Natural killer cell (primary cell): ENCODE results near the gene SLC25A43. TPM values are rescaled to one million over a fixed set of nuclear protein-coding genes. Genes with fewer than 3 reads are reported as not detected.

Source experiments
- ATAC-seq, 3 donors: fragments of 150-1000 bp in 2 of 3; fragments of 200-7000 bp in 1 of 3; cut with Tn5 transposase; 1 replicate in 1 of 3; 2 replicates in 2 of 3; pipeline ENCODE4 v1.10.0; 2021; ENCODE audit warnings: mild to moderate bottlenecking in 2 of 3, moderate library complexity in 2 of 3
- DNase-seq, 2 donors: peaks; one replicate each; pipeline versions ENCODE4 v3.0.0 to v3.0.0-alpha.2; 2013 to 2021; ENCODE audit warnings: mixed read lengths in 1 of 2
- H3K27ac ChIP-seq: one replicate; pipeline ENCODE4 v1.5.1; 2013; ENCODE audit warnings: mild to moderate bottlenecking, low read length
- H3K27me3 ChIP-seq: one replicate; pipeline ENCODE4 v1.6.1; 2013; ENCODE audit warnings: low read length; ENCODE audit not compliant: control insufficient read depth, insufficient read depth
- H3K36me3 ChIP-seq: one replicate; pipeline ENCODE4 v1.6.1; 2013; ENCODE audit warnings: low read length; ENCODE audit not compliant: control insufficient read depth, insufficient read depth
- H3K4me1 ChIP-seq: one replicate; pipeline ENCODE4 v1.6.1; 2013; ENCODE audit warnings: low read length; ENCODE audit not compliant: control insufficient read depth, insufficient read depth
- H3K4me3 ChIP-seq: one replicate; pipeline ENCODE4 v1.5.1; 2013; ENCODE audit warnings: low read length
- H3K9me3 ChIP-seq: one replicate; pipeline ENCODE4 v1.6.1; 2013; ENCODE audit warnings: low read length; ENCODE audit not compliant: control insufficient read depth, insufficient read depth
- H3K27ac Mint-ChIP-seq, 2 donors: one replicate each; pipeline ENCODE4 v1.8.0; 2022; ENCODE audit warnings: mild to moderate bottlenecking in 2 of 2, mixed read lengths in 2 of 2, moderate library complexity in 1 of 2
- H3K27me3 Mint-ChIP-seq, 2 donors: one replicate each; pipeline ENCODE4 v1.8.0; 2022; ENCODE audit warnings: low read depth in 2 of 2, mixed read lengths in 2 of 2
- H3K36me3 Mint-ChIP-seq: one replicate; pipeline ENCODE4 v1.8.0; 2022; ENCODE audit warnings: mixed read lengths
- H3K4me1 Mint-ChIP-seq, 2 donors: one replicate each; pipeline ENCODE4 v1.8.0; 2022; ENCODE audit warnings: mixed read lengths in 2 of 2
- H3K4me3 Mint-ChIP-seq: one replicate; pipeline ENCODE4 v1.8.0; 2022; ENCODE audit warnings: mild to moderate bottlenecking, moderate library complexity, mixed read lengths
- H3K9me3 Mint-ChIP-seq, 2 donors: one replicate each; pipeline ENCODE4 v1.8.0; 2022; ENCODE audit warnings: mixed read lengths in 2 of 2
- CTCF ChIP-seq: fragments of 200-600 bp; IDR thresholded peaks from one replicate; pipeline ENCODE4 v1.8.0; 2022; ENCODE audit warnings: antibody characterized with exemption
- WGBS: methylation state at CpG from one replicate; pipeline ENCODE4 v1.1.7; 2013; ENCODE audit warnings: missing lambda C conversion rate; ENCODE audit not compliant: insufficient coverage; 5-methylcytosine and 5-hydroxymethylcytosine counted together
- intact Hi-C: fragments of 100-400 bp; cut with micrococcal nuclease; formaldehyde crosslinking; loops from one replicate; pipeline ENCODE4 v1.14.2; 2022
- total RNA-seq, 4 donors: library from RNA; stranded (reverse); fragments of 120-200 nt in 1 of 4; gene quantifications; one replicate each; pipeline versions ENCODE4 v1.2.3 to v1.2.4, GENCODE V29; 2013 to 2022

Gene SLC25A43
- total RNA-seq, 3 donors from 2014 or later (not counting 1 experiment from before 2014, with no cell fraction given) = 5.4 to 7.3 (median 6.4) TPM

- H3K4me3 ChIP-seq = peak within 1 kb of the TSS; percentile 98
- no peaks in the 10 kb centered on the region for H3K9me3 Mint-ChIP-seq
- H3K4me1 ChIP-seq = peaks cover 15% of the 10 kb centered on the region
- no peaks in the 10 kb centered on the region for H3K9me3 ChIP-seq
- peak within 1 kb of the TSS; percentile 87 to 92 for H3K27ac Mint-ChIP-seq
- ATAC-seq (peak; percentile 84 to 91 (median 86)), DNase-seq (peak; percentile 77 to 89)
- TF ChIP-seq CTCF = no peak
- H3K36me3 ChIP-seq = peaks cover 16% of the 10 kb centered on the region
- intact Hi-C loops = loop anchor here (5.0 kb wide), 2 partner anchors 231 to 404 kb away; partner anchors contain the start of genes NDUFA1, PGRMC1 and RNF113A
- H3K36me3 Mint-ChIP-seq = no peaks in the 10 kb centered on the region
- H3K27me3 ChIP-seq = no peaks in the 10 kb centered on the region
- H3K27me3 Mint-ChIP-seq = no peaks in the 10 kb centered on the region
- peaks cover 0 to 6% of the 10 kb centered on the region in 2 donors for H3K4me1 Mint-ChIP-seq
- peak within 1 kb of the TSS; percentile 97 for H3K27ac ChIP-seq
- 4% methylated on average over 46 of the region's 46 CpGs for WGBS
- peak within 1 kb of the TSS; percentile 89 for H3K4me3 Mint-ChIP-seq
These were observed 68.9 kb downstream of the SLC25A43 start, which contains the start of gene SLC25A5 for GRCh38 chrX:119467842-119468550. Gene SLC25A5, plus strand, starts transcription at chrX:119468444. Its CDS starts 72 bp downstream, at chrX:119468516.

- Histone ChIP-seq H3K36me3 (peaks cover 16% of the 10 kb centered on the region), H3K4me3 (peak overlapping the region; percentile 98), H3K4me1 (peaks cover 15% of the 10 kb centered on the region), H3K9me3 (no peaks in the 10 kb centered on the region), H3K27me3 (no peaks in the 10 kb centered on the region), H3K27ac (peak overlapping the region; percentile 97)
- H3K27me3 Mint-ChIP-seq = no peaks in the 10 kb centered on the region
- intact Hi-C loops = loop anchor here (5.0 kb wide), 2 partner anchors 231 to 404 kb away; partner anchors contain the start of genes NDUFA1, PGRMC1 and RNF113A
- H3K27ac Mint-ChIP-seq = peak overlapping the region; percentile 87 to 92
- TF ChIP-seq CTCF = peak; percentile 69
- H3K4me3 Mint-ChIP-seq = peak overlapping the region; percentile 89
- H3K9me3 Mint-ChIP-seq = no peaks in the 10 kb centered on the region
- peaks cover 0 to 6% of the 10 kb centered on the region in 2 donors for H3K4me1 Mint-ChIP-seq
- H3K36me3 Mint-ChIP-seq = no peaks in the 10 kb centered on the region
- under 1% methylated on average over 78 of the region's 78 CpGs for WGBS
- DNase-seq = peak; percentile 85 to 92
- peak; percentile 76 to 93 (median 78) for ATAC-seq
These were observed 69.6 kb downstream of the SLC25A43 start for GRCh38 chrX:119468551-119469312.

GRCh38 chrX:119469313-119469635 lies 70.1 kb downstream of the SLC25A43 start:
- no peaks in the 10 kb centered on the region for H3K9me3 Mint-ChIP-seq
- H3K4me3 Mint-ChIP-seq = peak overlapping the region; percentile 89
- peaks cover 15% of the 10 kb centered on the region for H3K4me1 ChIP-seq
- H3K27ac Mint-ChIP-seq = peak overlapping the region; percentile 87 to 92
- ATAC-seq = no peak
- intact Hi-C loops = loop anchor here (5.0 kb wide), 2 partner anchors 232 to 403 kb away; partner anchors contain the start of genes NDUFA1, PGRMC1 and RNF113A
- H3K9me3 ChIP-seq = no peaks in the 10 kb centered on the region
- H3K27me3 Mint-ChIP-seq = no peaks in the 10 kb centered on the region
- peak overlapping the region; percentile 78 for H3K27ac ChIP-seq
- no peak for DNase-seq
- H3K4me1 Mint-ChIP-seq = peaks cover 0 to 6% of the 10 kb centered on the region in 2 donors
- no peaks in the 10 kb centered on the region for H3K27me3 ChIP-seq
- 0% methylated on average over 5 of the region's 8 CpGs for WGBS
- peak overlapping the region; percentile 38 for H3K4me3 ChIP-seq
- no peaks in the 10 kb centered on the region for H3K36me3 Mint-ChIP-seq
- TF ChIP-seq CTCF = no peak
- H3K36me3 ChIP-seq = peaks cover 16% of the 10 kb centered on the region
